NCI-H1436 (cell line): Measurements from ENCODE around the gene CCDC82.

Experiments
- DNase-seq: peaks from one replicate; lab custom pipeline; 2025; lab: John Stamatoyannopoulos, UW

CCDC82 gene

DNA sequence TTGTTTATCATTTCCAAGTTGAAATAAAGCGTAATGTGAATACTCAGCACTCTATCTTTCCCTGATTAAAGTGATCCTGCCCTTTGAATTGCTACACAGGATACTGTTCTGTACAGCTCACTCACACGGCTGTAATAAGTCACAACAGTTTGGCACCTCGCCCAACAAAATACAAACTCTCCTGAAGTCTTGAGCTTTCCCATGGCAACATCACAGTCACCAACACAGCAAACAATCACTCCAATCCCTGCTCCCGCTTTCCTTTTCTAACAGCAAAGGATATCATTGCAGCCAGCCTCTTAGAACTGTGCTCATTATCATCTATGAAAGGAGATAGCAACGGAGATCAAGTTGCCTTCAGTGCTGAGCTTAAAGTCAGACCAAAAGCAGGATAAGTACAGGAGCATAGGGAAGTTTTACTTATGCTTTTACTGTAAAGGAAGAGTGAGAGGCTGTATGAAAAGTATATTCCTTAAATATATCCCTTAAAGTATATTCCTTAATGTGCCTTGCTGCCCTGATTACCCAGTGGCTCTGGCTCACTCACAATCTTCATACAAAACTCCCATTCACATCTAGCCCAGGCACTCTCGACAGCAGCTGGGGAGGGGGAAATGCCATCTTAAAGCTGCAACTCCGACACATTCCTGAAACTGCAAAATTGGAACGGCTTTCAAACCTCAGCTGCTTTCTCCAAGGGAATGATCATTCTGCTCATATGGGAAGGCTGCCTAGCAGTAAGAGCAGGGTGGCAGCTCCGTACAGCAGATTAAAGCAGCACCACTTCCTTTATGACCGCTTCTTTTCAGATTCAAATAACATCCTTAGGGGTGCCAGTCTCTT, 82.6 kb downstream of the CCDC82 start:
- DNase-seq: peak; percentile 43

DNA sequence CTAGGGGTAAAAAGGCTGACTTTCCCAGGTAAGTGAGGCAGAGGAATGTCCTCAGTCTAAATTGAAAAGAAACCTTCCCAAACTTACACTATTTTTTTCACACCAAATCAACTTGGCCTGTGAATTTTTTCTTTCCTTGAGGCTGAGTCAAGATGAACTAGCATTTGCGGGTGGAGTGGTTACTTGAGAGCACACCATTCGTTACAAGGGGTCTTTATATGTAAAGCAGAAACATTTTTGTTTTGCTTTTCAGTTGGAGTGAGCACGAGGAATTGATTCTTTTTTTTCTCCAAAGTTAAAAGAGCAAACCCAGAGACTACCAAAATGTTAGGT, 83.1 kb downstream of the CCDC82 start:
- DNase-seq: no peak

DNA sequence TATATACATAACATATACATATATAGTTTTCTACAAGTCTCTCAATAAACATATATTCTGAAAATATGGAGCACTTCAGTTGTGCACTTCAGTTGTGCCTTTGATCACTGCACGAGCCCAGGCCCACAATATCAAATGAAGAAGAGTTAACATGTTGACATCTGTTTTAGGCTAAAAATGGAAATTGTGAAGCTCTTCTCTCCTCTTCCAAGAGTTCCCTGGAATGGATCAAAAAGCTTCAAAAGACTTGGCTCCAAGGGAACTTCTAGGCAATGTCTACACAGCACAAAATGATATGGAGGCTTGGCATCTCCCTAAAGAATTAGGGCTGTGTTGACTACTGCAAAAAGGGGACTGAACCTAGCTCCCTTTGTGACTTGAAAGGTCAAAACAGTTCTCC, 83.6 kb downstream of the CCDC82 start:
- no peak for DNase-seq

DNA sequence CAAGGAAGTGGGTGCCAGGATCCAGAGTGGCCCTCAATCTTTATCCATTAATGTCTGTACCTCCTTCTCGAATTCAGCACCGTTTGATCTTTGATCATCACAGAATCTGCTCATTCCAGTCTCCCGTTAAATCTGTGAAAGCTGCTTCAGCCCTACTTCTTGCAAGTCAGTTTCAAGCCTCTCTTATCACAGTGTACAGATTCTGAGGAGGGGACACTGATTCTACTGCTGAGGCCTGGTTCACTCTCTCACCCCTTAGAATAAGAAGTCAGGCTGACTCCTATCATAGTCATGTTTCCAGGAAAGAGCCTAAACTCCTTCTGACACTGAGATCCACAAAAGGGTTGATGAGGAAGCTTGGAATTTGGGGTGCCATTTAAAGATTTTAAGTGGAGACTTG, 85.7 kb downstream of the CCDC82 start:
- DNase-seq: no peak

- DNase-seq: no peak
These were observed 86.6 kb downstream of the CCDC82 start for GRCh38 chr11:96303064-96303463.
